ENCODE data around the gene MACF1.
"Not testable (repeated sequence)": the region's sequence is repeated elsewhere in the genome, so short reads cannot be mapped to it uniquely, and the experiment has no call there.

The MACF1 gene

GRCh38 chr1:39492118-39493042, 287.9 kb downstream of the MACF1 start:
- H3K9me3 Mint-ChIP-seq; H3K4me1 Mint-ChIP-seq (ENCODE audit: low read depth); H3K36me3 Mint-ChIP-seq (ENCODE audit: low read depth); H3K27ac Mint-ChIP-seq: not testable (repeated sequence)
- Mint-ChIP-seq H3K27me3 (peaks cover 31% of the 10 kb centered on the region), H3K4me3 (peak overlapping the region; percentile 63)

GRCh38 chr1:39493043-39493810, 288.7 kb downstream of the MACF1 start:
- not testable (repeated sequence) for H3K36me3 Mint-ChIP-seq (ENCODE audit: low read depth); H3K4me1 Mint-ChIP-seq (ENCODE audit: low read depth); H3K9me3 Mint-ChIP-seq; H3K27ac Mint-ChIP-seq
- Mint-ChIP-seq H3K4me3 (peak overlapping the region; percentile 63), H3K27me3 (peaks cover 31% of the 10 kb centered on the region)

GRCh38 chr1:39494671-39495410, 290.3 kb downstream of the MACF1 start:
- Mint-ChIP-seq H3K4me1 (ENCODE audit: low read depth) (peaks cover 4% of the 10 kb centered on the region), H3K36me3 (ENCODE audit: low read depth) (no peaks in the 10 kb centered on the region), H3K27me3 (peaks cover 31% of the 10 kb centered on the region), H3K9me3 (no peaks in the 10 kb centered on the region), H3K27ac (no peak overlapping the region), H3K4me3 (no peak overlapping the region)

- H3K27me3 Mint-ChIP-seq: peaks cover 26% of the 10 kb centered on the region
- not testable (repeated sequence) for H3K27ac Mint-ChIP-seq; H3K9me3 Mint-ChIP-seq; H3K4me1 Mint-ChIP-seq (ENCODE audit: low read depth); H3K4me3 Mint-ChIP-seq; H3K36me3 Mint-ChIP-seq (ENCODE audit: low read depth)
These were observed 292.0 kb downstream of the MACF1 start for GRCh38 chr1:39496520-39496919.

- H3K9me3 Mint-ChIP-seq: no peaks in the 10 kb centered on the region
- no peaks in the 10 kb centered on the region for H3K36me3 Mint-ChIP-seq (ENCODE audit: low read depth)
- H3K27me3 Mint-ChIP-seq: peaks cover 22% of the 10 kb centered on the region
- H3K4me3 Mint-ChIP-seq: no peak overlapping the region
- H3K27ac Mint-ChIP-seq: no peak overlapping the region
- no peaks in the 10 kb centered on the region for H3K4me1 Mint-ChIP-seq (ENCODE audit: low read depth)
These were observed 293.1 kb downstream of the MACF1 start for GRCh38 chr1:39497585-39497984.

GRCh38 chr1:39498096-39498710, 293.7 kb downstream of the MACF1 start:
- not testable (repeated sequence) for H3K4me1 Mint-ChIP-seq (ENCODE audit: low read depth); H3K27ac Mint-ChIP-seq; H3K4me3 Mint-ChIP-seq; H3K9me3 Mint-ChIP-seq; H3K36me3 Mint-ChIP-seq (ENCODE audit: low read depth)
- peaks cover 16% of the 10 kb centered on the region for H3K27me3 Mint-ChIP-seq

GRCh38 chr1:39498821-39499220, 294.3 kb downstream of the MACF1 start:
- not testable (repeated sequence) for H3K36me3 Mint-ChIP-seq (ENCODE audit: low read depth); H3K27ac Mint-ChIP-seq; H3K9me3 Mint-ChIP-seq; H3K4me1 Mint-ChIP-seq (ENCODE audit: low read depth); H3K4me3 Mint-ChIP-seq
- H3K27me3 Mint-ChIP-seq: peaks cover 11% of the 10 kb centered on the region

GRCh38 chr1:39499668-39500067, 295.2 kb downstream of the MACF1 start:
- Mint-ChIP-seq H3K27me3 (peaks cover 3% of the 10 kb centered on the region), H3K36me3 (ENCODE audit: low read depth) (no peaks in the 10 kb centered on the region)

GRCh38 chr1:39500862-39501389, 296.4 kb downstream of the MACF1 start:
- H3K4me1 Mint-ChIP-seq (ENCODE audit: low read depth): no peaks in the 10 kb centered on the region
- peaks cover 3% of the 10 kb centered on the region for H3K27me3 Mint-ChIP-seq
- no peak overlapping the region for H3K4me3 Mint-ChIP-seq
- no peak overlapping the region for H3K27ac Mint-ChIP-seq
- no peaks in the 10 kb centered on the region for H3K36me3 Mint-ChIP-seq (ENCODE audit: low read depth)
- no peaks in the 10 kb centered on the region for H3K9me3 Mint-ChIP-seq

More at GRCh38 chr1:39499668-39500067, 295.2 kb downstream of the MACF1 start:
- H3K4me1 Mint-ChIP-seq (ENCODE audit: low read depth): no peaks in the 10 kb centered on the region
- H3K27ac Mint-ChIP-seq: no peak overlapping the region
- H3K9me3 Mint-ChIP-seq: no peaks in the 10 kb centered on the region
- H3K4me3 Mint-ChIP-seq: no peak overlapping the region

GRCh38 chr1:39501666-39502065, 297.2 kb downstream of the MACF1 start:
- no peak overlapping the region for H3K4me3 Mint-ChIP-seq
- no peaks in the 10 kb centered on the region for H3K9me3 Mint-ChIP-seq
- H3K27me3 Mint-ChIP-seq: peaks cover under 1% of the 10 kb centered on the region
- no peak overlapping the region for H3K27ac Mint-ChIP-seq
- no peaks in the 10 kb centered on the region for H3K4me1 Mint-ChIP-seq (ENCODE audit: low read depth)
- H3K36me3 Mint-ChIP-seq (ENCODE audit: low read depth): no peaks in the 10 kb centered on the region

GRCh38 chr1:39504436-39504835, 299.9 kb downstream of the MACF1 start:
- H3K4me1 Mint-ChIP-seq (ENCODE audit: low read depth); H3K27me3 Mint-ChIP-seq; H3K36me3 Mint-ChIP-seq (ENCODE audit: low read depth); H3K9me3 Mint-ChIP-seq; H3K4me3 Mint-ChIP-seq; H3K27ac Mint-ChIP-seq: not testable (repeated sequence)

- H3K27ac Mint-ChIP-seq: no peak overlapping the region
- no peaks in the 10 kb centered on the region for H3K9me3 Mint-ChIP-seq
- H3K27me3 Mint-ChIP-seq: peaks cover 6% of the 10 kb centered on the region
- peaks cover 13% of the 10 kb centered on the region for H3K4me1 Mint-ChIP-seq (ENCODE audit: low read depth)
- no peaks in the 10 kb centered on the region for H3K36me3 Mint-ChIP-seq (ENCODE audit: low read depth)
- H3K4me3 Mint-ChIP-seq: no peak overlapping the region
These were observed 300.8 kb downstream of the MACF1 start for GRCh38 chr1:39505289-39505688.

GRCh38 chr1:39507230-39507928, 302.9 kb downstream of the MACF1 start:
- H3K4me1 Mint-ChIP-seq (ENCODE audit: low read depth): peaks cover 13% of the 10 kb centered on the region
- peaks cover 6% of the 10 kb centered on the region for H3K27me3 Mint-ChIP-seq
- no peaks in the 10 kb centered on the region for H3K9me3 Mint-ChIP-seq
- no peaks in the 10 kb centered on the region for H3K36me3 Mint-ChIP-seq (ENCODE audit: low read depth)
- no peak overlapping the region for H3K27ac Mint-ChIP-seq
- no peak overlapping the region for H3K4me3 Mint-ChIP-seq

GRCh38 chr1:39508266-39508665, 303.8 kb downstream of the MACF1 start:
- Mint-ChIP-seq H3K36me3 (ENCODE audit: low read depth) (no peaks in the 10 kb centered on the region), H3K27me3 (peaks cover 6% of the 10 kb centered on the region), H3K27ac (no peak overlapping the region), H3K4me1 (ENCODE audit: low read depth) (peaks cover 13% of the 10 kb centered on the region), H3K9me3 (no peaks in the 10 kb centered on the region), H3K4me3 (no peak overlapping the region)

Data from stimulated activated naive CD8-positive, alpha-beta T cell treated with anti-CD3 and anti-CD28 coated beads, Interleukin-15, Interleukin-2, amounts not matched to agents 100 ng/mL and 50 ng/mL, for 24 hours (primary cell).